ENCODE results near the gene PRKAR1B. TPM values are rescaled to one million over a fixed set of nuclear protein-coding genes. Genes with fewer than 3 reads are reported as not detected.
"Not testable (repeated sequence)": the region's sequence is repeated elsewhere in the genome, so short reads cannot be mapped to it uniquely, and the experiment has no call there.

The PRKAR1B gene
- total and polyA plus RNA-seq, 2 donors (not counting 1 experiment from before 2014, with no cell fraction given): 4.5 to 8.6 TPM

GRCh38 chr7:743341-744127 is 16.5 kb upstream of the PRKAR1B start:
- ATAC-seq (ENCODE audit: low read depth); H3K4me2 ChIP-seq (replicated peaks; ENCODE audit: low read depth, low read length, poor library complexity, severe bottlenecking); H3K4me3 ChIP-seq (ENCODE audit: control extremely low read depth in 1 of 5, extremely low read depth in 1 of 5, insufficient read depth in 1 of 5, low read depth in 2 of 5, low read length in 4 of 5); H3K27me3 Mint-ChIP-seq; H3K4me1 ChIP-seq (ENCODE audit: control insufficient read depth in 2 of 2, insufficient read depth in 2 of 2, low read length in 2 of 2); DNase-seq; H3K9me3 ChIP-seq (ENCODE audit: control extremely low read depth in 1 of 3, control insufficient read depth in 2 of 3, insufficient read depth in 1 of 3, low read length in 2 of 3); H3K9me3 Mint-ChIP-seq (ENCODE audit: insufficient read depth); H3K4me3 Mint-ChIP-seq; H3K27ac ChIP-seq (ENCODE audit: low read length in 2 of 2); H3K4me1 Mint-ChIP-seq; H2AFZ ChIP-seq (ENCODE audit: insufficient read depth, low read depth, low read length, poor library complexity, severe bottlenecking); H3K9ac ChIP-seq (ENCODE audit: low read length); H3K27ac Mint-ChIP-seq; H3K27me3 ChIP-seq (replicated peaks in 1 of 4; ENCODE audit: control extremely low read depth in 1 of 4, control insufficient read depth in 3 of 4, insufficient read depth in 4 of 4, low read length in 3 of 4); H4K20me1 ChIP-seq (ENCODE audit: control insufficient read depth, insufficient read depth, low read length, poor library complexity, severe bottlenecking); intact Hi-C loops (cut with micrococcal nuclease); CTCF ChIA-PET; POLR2A ChIA-PET: not testable (repeated sequence)
- WGBS (ENCODE audit: insufficient coverage): 100% methylated on average over 3 of the region's 14 CpGs
- H3K36me3 ChIP-seq (replicated peaks in 1 of 2; ENCODE audit: control extremely low read depth in 1 of 2, control insufficient read depth in 1 of 2, extremely low read depth in 1 of 2, insufficient read depth in 2 of 2, low read length in 1 of 2): peaks cover 0 to 17% of the 10 kb centered on the region in 2 experiments
- H3K79me2 ChIP-seq (ENCODE audit: control insufficient read depth, insufficient read depth, low read length): peaks cover 24% of the 10 kb centered on the region

- no peak overlapping the region for H3K27ac ChIP-seq (ENCODE audit: low read length in 2 of 2)
- DNase-seq: no peak
- H3K9me3 ChIP-seq (ENCODE audit: control extremely low read depth in 1 of 3, control insufficient read depth in 2 of 3, insufficient read depth in 1 of 3, low read length in 2 of 3): peaks cover 0 to 8% (median 0%) of the 10 kb centered on the region in 3 donors
- ATAC-seq (ENCODE audit: low read depth): no peak
- no peak overlapping the region for H3K4me3 ChIP-seq (ENCODE audit: control extremely low read depth in 1 of 5, extremely low read depth in 1 of 5, insufficient read depth in 1 of 5, low read depth in 2 of 5, low read length in 4 of 5)
- H3K4me1 Mint-ChIP-seq: no peaks in the 10 kb centered on the region
- peaks cover 0 to 17% of the 10 kb centered on the region in 2 experiments for H3K36me3 ChIP-seq (replicated peaks in 1 of 2; ENCODE audit: control extremely low read depth in 1 of 2, control insufficient read depth in 1 of 2, extremely low read depth in 1 of 2, insufficient read depth in 2 of 2, low read length in 1 of 2)
- no peak overlapping the region for H3K27ac Mint-ChIP-seq
- H3K9ac ChIP-seq (ENCODE audit: low read length): no peak overlapping the region
- peaks cover 4% of the 10 kb centered on the region for H4K20me1 ChIP-seq (ENCODE audit: control insufficient read depth, insufficient read depth, low read length, poor library complexity, severe bottlenecking)
- TF ChIP-seq EZH2 (IDR thresholded peaks at IDR 0.05; ENCODE audit: borderline replicate concordance, insufficient read depth, low read depth, low read length, poor library complexity, severe bottlenecking): no peak
- no peak for TF ChIP-seq CTCF (IDR thresholded peaks at IDR 0.05)
- ChIA-PET CTCF (no interaction called here), POLR2A (no interaction called here)
- WGBS (ENCODE audit: insufficient coverage): 91% methylated on average over 8 of the region's 8 CpGs
- H3K4me3 Mint-ChIP-seq: no peak overlapping the region
- H3K4me2 ChIP-seq (replicated peaks; ENCODE audit: low read depth, low read length, poor library complexity, severe bottlenecking): no peak overlapping the region
- no peak overlapping the region for H2AFZ ChIP-seq (ENCODE audit: insufficient read depth, low read depth, low read length, poor library complexity, severe bottlenecking)
- no peaks in the 10 kb centered on the region for H3K9me3 Mint-ChIP-seq (ENCODE audit: insufficient read depth)
- no peaks in the 10 kb centered on the region for H3K27me3 ChIP-seq (replicated peaks in 1 of 4; ENCODE audit: control extremely low read depth in 1 of 4, control insufficient read depth in 3 of 4, insufficient read depth in 4 of 4, low read length in 3 of 4)
- H3K4me1 ChIP-seq (ENCODE audit: control insufficient read depth in 2 of 2, insufficient read depth in 2 of 2, low read length in 2 of 2): no peaks in the 10 kb centered on the region
- peaks cover 29% of the 10 kb centered on the region for H3K79me2 ChIP-seq (ENCODE audit: control insufficient read depth, insufficient read depth, low read length)
- H3K27me3 Mint-ChIP-seq: no peaks in the 10 kb centered on the region
- intact Hi-C loops (cut with micrococcal nuclease): no loop called here
Measured at GRCh38 chr7:742791-743190, 15.7 kb upstream of the PRKAR1B start.

All from B cell (primary cell).